ENCODE data around the gene BSG. TPM values are rescaled to one million over a fixed set of nuclear protein-coding genes. Genes with fewer than 3 reads are reported as not detected.
"Not testable (repeated sequence)": the region's sequence is repeated elsewhere in the genome, so short reads cannot be mapped to it uniquely, and the experiment has no call there.

The BSG gene
- total RNA-seq, 1 donor from 2014 or later: 234 TPM

- peak; percentile 62 for DNase-seq (ENCODE audit: low spot score)
These were observed 15.8 kb downstream of the BSG start for GRCh38 chr19:588093-588740.

GRCh38 chr19:588741-589692 lies 16.6 kb downstream of the BSG start:
- DNase-seq (ENCODE audit: low spot score): no peak

GRCh38 chr19:589693-590395 lies 17.4 kb downstream of the BSG start, which contains the start of gene HCN2:
TSS of gene HCN2 (plus strand) at chr19:589881. CDS start at chr19:589946, 65 bp downstream.
- DNase-seq (ENCODE audit: low spot score): no peak

- no peak for DNase-seq (ENCODE audit: low spot score)
These were observed 18.0 kb downstream of the BSG start for GRCh38 chr19:590396-590745.

- DNase-seq (ENCODE audit: low spot score): no peak
These were observed 18.3 kb downstream of the BSG start for GRCh38 chr19:590750-591098.

GRCh38 chr19:591099-591958 lies 18.9 kb downstream of the BSG start:
- DNase-seq (ENCODE audit: low spot score): no peak

- DNase-seq (ENCODE audit: low spot score): no peak
These were observed 19.7 kb downstream of the BSG start for GRCh38 chr19:592101-592500.

- DNase-seq (ENCODE audit: low spot score): no peak
These were observed 20.7 kb downstream of the BSG start for GRCh38 chr19:593055-593454.

- DNase-seq (ENCODE audit: low spot score): no peak
These were observed 21.1 kb downstream of the BSG start for GRCh38 chr19:593505-593904.

GRCh38 chr19:594265-594870 lies 22.0 kb downstream of the BSG start:
- no peak for DNase-seq (ENCODE audit: low spot score)

GRCh38 chr19:595326-596262 lies 23.2 kb downstream of the BSG start:
- no peak for DNase-seq (ENCODE audit: low spot score)

GRCh38 chr19:596263-596655 lies 23.9 kb downstream of the BSG start:
- no peak for DNase-seq (ENCODE audit: low spot score)

- no peak for DNase-seq (ENCODE audit: low spot score)
These were observed 25.3 kb downstream of the BSG start for GRCh38 chr19:597406-598315.

GRCh38 chr19:601310-601709 lies 28.9 kb downstream of the BSG start:
- no peak for DNase-seq (ENCODE audit: low spot score)

GRCh38 chr19:601790-602189 lies 29.4 kb downstream of the BSG start:
- no peak for DNase-seq (ENCODE audit: low spot score)

- no peak for DNase-seq (ENCODE audit: low spot score)
These were observed 30.2 kb downstream of the BSG start for GRCh38 chr19:602391-603301.

- not testable (repeated sequence) for DNase-seq (ENCODE audit: low spot score)
These were observed 30.9 kb downstream of the BSG start for GRCh38 chr19:603302-603639.

- not testable (repeated sequence) for DNase-seq (ENCODE audit: low spot score)
These were observed 31.4 kb downstream of the BSG start for GRCh38 chr19:603779-604178.

Measured in umbilical cord (tissue), 2 donors.